ENCODE measurements around the gene IGF1R.

Gene IGF1R

GRCh38 chr15:98729446-98730042, 81.2 kb downstream of the IGF1R start:
- no peak overlapping the region for H3K4me3 ChIP-seq (ENCODE audit: low read length)
- no peak for DNase-seq (ENCODE audit: low read depth)
- no peak for TF ChIP-seq CTCF (conservative IDR thresholded peaks at IDR 0.05; ENCODE audit: low read depth, low read length)

GRCh38 chr15:98730860-98731711, 82.7 kb downstream of the IGF1R start:
- H3K4me3 ChIP-seq (ENCODE audit: low read length), result no peak overlapping the region
- no peak for DNase-seq (ENCODE audit: low read depth)
- no peak for TF ChIP-seq CTCF (conservative IDR thresholded peaks at IDR 0.05; ENCODE audit: low read depth, low read length)

GRCh38 chr15:98731712-98732450, 83.5 kb downstream of the IGF1R start:
- no peak overlapping the region for H3K4me3 ChIP-seq (ENCODE audit: low read length)
- no peak for DNase-seq (ENCODE audit: low read depth)
- no peak for TF ChIP-seq CTCF (conservative IDR thresholded peaks at IDR 0.05; ENCODE audit: low read depth, low read length)

GRCh38 chr15:98733098-98733497, 84.8 kb downstream of the IGF1R start:
- DNase-seq (ENCODE audit: low read depth), result no peak
- TF ChIP-seq CTCF (conservative IDR thresholded peaks at IDR 0.05; ENCODE audit: low read depth, low read length), result no peak
- H3K4me3 ChIP-seq (ENCODE audit: low read length), result no peak overlapping the region

- no peak for DNase-seq (ENCODE audit: low read depth)
- H3K4me3 ChIP-seq (ENCODE audit: low read length), result no peak overlapping the region
- no peak for TF ChIP-seq CTCF (conservative IDR thresholded peaks at IDR 0.05; ENCODE audit: low read depth, low read length)
These were observed 86.3 kb downstream of the IGF1R start for GRCh38 chr15:98734466-98735199.

- no peak for DNase-seq (ENCODE audit: low read depth)
- no peak for TF ChIP-seq CTCF (conservative IDR thresholded peaks at IDR 0.05; ENCODE audit: low read depth, low read length)
- H3K4me3 ChIP-seq (ENCODE audit: low read length), result no peak overlapping the region
These were observed 87.0 kb downstream of the IGF1R start for GRCh38 chr15:98735304-98735703.
